Tibial nerve (tissue), 4 donors: ENCODE data around the gene LCT. TPM values are rescaled to one million over a fixed set of nuclear protein-coding genes. Genes with fewer than 3 reads are reported as not detected.

Experiments used
- DNase-seq, 2 donors: peaks; one replicate each; pipeline ENCODE4 v3.0.0-alpha.2; 2019; ENCODE audit warnings: low spot score in 2 of 2
- H3K27ac ChIP-seq, 4 donors: fragments of 200-600 bp; sonication (generic) in 3 of 4; one replicate each; pipeline ENCODE4 v1.5.1; 2017 to 2019; ENCODE audit warnings: mild to moderate bottlenecking in 1 of 4
- H3K27me3 ChIP-seq, 2 donors: fragments of 200-600 bp; sonication (generic) in 1 of 2; one replicate each; pipeline versions ENCODE4 v1.5.1 to v1.6.0; 2017 to 2019
- H3K36me3 ChIP-seq, 3 donors: fragments of 200-600 bp; sonication (generic); one replicate each; pipeline ENCODE4 v1.5.1; 2018 to 2019
- H3K4me1 ChIP-seq, 4 donors: fragments of 200-600 bp; sonication (generic) in 3 of 4; one replicate each; pipeline ENCODE4 v1.5.1; 2017 to 2019
- H3K4me3 ChIP-seq, 4 donors: fragments of 200-600 bp; sonication (generic) in 3 of 4; one replicate each; pipeline ENCODE4 v1.5.1; 2017 to 2019; ENCODE audit warnings: mild to moderate bottlenecking in 1 of 4, moderate library complexity in 1 of 4
- H3K9me3 ChIP-seq, 4 donors: fragments of 200-600 bp; sonication (generic) in 3 of 4; one replicate each; pipeline ENCODE4 v1.5.1; 2017 to 2019
- CTCF ChIP-seq, 5 experiments: fragments of 200-600 bp in 3 of 5; fragments of 450-650 bp in 2 of 5; sonication (generic) in 3 of 5; IDR thresholded peaks; one replicate each; pipeline ENCODE4 v1.5.1; 2016 to 2019; ENCODE audit warnings: antibody characterized with exemption in 5 of 5, mild to moderate bottlenecking in 3 of 5, moderate library complexity in 2 of 5
- EP300 ChIP-seq, 2 donors: sonication (generic); formaldehyde crosslinking; IDR thresholded peaks; one replicate each; pipeline ENCODE4 v1.6.1; 2017; ENCODE audit warnings: antibody characterized with exemption in 2 of 2, mild to moderate bottlenecking in 1 of 2
- POLR2A ChIP-seq, 2 donors: fragments of 450-650 bp; IDR thresholded peaks; one replicate each; pipeline ENCODE4 v1.6.1; 2017; ENCODE audit warnings: antibody characterized with exemption in 2 of 2, mild to moderate bottlenecking in 2 of 2, moderate library complexity in 2 of 2
- WGBS, 2 donors: methylation state at CpG; one replicate each; pipeline ENCODE4 v1.1.5; 2018; 5-methylcytosine and 5-hydroxymethylcytosine counted together
- total RNA-seq, 4 donors: library from RNA; depleted of rRNA; stranded (reverse); fragments of >200 nt; gene quantifications; one replicate each; pipeline ENCODE4 v1.1.0, GENCODE V29; 2016

LCT gene
- total RNA-seq, 4 donors from 2014 or later = under 0.01 TPM; not detected in 3

GRCh38 chr2:135782231-135782630 lies 54.8 kb downstream of the LCT start:
- 87 to 90% methylated on average over 2 of the region's 2 CpGs for WGBS, 2 donors
- Histone ChIP-seq H3K4me3 (no peak overlapping the region), H3K9me3 (peaks cover 0 to 5% (median 0%) of the 10 kb centered on the region in 4 donors), H3K4me1 (no peaks in the 10 kb centered on the region), H3K27ac (no peak overlapping the region), H3K36me3 (peaks cover 3 to 93% (median 9%) of the 10 kb centered on the region in 3 donors), H3K27me3 (no peaks in the 10 kb centered on the region)
- DNase-seq = no peak
- TF ChIP-seq EP300 (IDR thresholded peaks at IDR 0.05) (no peak), POLR2A (IDR thresholded peaks at IDR 0.05) (no peak), CTCF (IDR thresholded peaks at IDR 0.05) (no peak)

GRCh38 chr2:135776367-135776766 lies 60.6 kb downstream of the LCT start:
- WGBS, 2 donors = 93 to 96% methylated on average over 7 of the region's 7 CpGs
- no peak for DNase-seq

GRCh38 chr2:135775420-135775819 lies 61.6 kb downstream of the LCT start:
- no peak for DNase-seq
- H3K4me3 ChIP-seq = no peak overlapping the region
- WGBS, 2 donors = 46% methylated on average over 2 of the region's 2 CpGs
- no peak overlapping the region for H3K27ac ChIP-seq
- TF ChIP-seq POLR2A (IDR thresholded peaks at IDR 0.05) (no peak), CTCF (IDR thresholded peaks at IDR 0.05) (no peak), EP300 (IDR thresholded peaks at IDR 0.05) (no peak)
- H3K36me3 ChIP-seq = peaks cover 23 to 95% (median 26%) of the 10 kb centered on the region in 3 donors
- H3K9me3 ChIP-seq = no peaks in the 10 kb centered on the region
- H3K4me1 ChIP-seq = no peaks in the 10 kb centered on the region
- H3K27me3 ChIP-seq = no peaks in the 10 kb centered on the region

More at GRCh38 chr2:135776367-135776766, 60.6 kb downstream of the LCT start:
- H3K27me3 ChIP-seq = no peaks in the 10 kb centered on the region
- no peaks in the 10 kb centered on the region for H3K4me1 ChIP-seq
- H3K4me3 ChIP-seq = no peak overlapping the region
- peaks cover 19 to 95% (median 25%) of the 10 kb centered on the region in 3 donors for H3K36me3 ChIP-seq
- no peaks in the 10 kb centered on the region for H3K9me3 ChIP-seq
- H3K27ac ChIP-seq = no peak overlapping the region
- no peak for TF ChIP-seq EP300 (IDR thresholded peaks at IDR 0.05)
- no peak for TF ChIP-seq POLR2A (IDR thresholded peaks at IDR 0.05)
- no peak for TF ChIP-seq CTCF (IDR thresholded peaks at IDR 0.05)

- DNase-seq = no peak
- Histone ChIP-seq H3K4me1 (no peaks in the 10 kb centered on the region), H3K27me3 (no peaks in the 10 kb centered on the region), H3K36me3 (peaks cover 20 to 94% (median 23%) of the 10 kb centered on the region in 3 donors), H3K4me3 (no peak overlapping the region), H3K9me3 (no peaks in the 10 kb centered on the region), H3K27ac (no peak overlapping the region)
- TF ChIP-seq EP300 (IDR thresholded peaks at IDR 0.05) = no peak
- no peak for TF ChIP-seq POLR2A (IDR thresholded peaks at IDR 0.05)
- TF ChIP-seq CTCF (IDR thresholded peaks at IDR 0.05) = no peak
Observed at GRCh38 chr2:135773917-135774316, 63.1 kb downstream of the LCT start.

- 95 to 96% methylated on average over 2 of the region's 2 CpGs for WGBS, 2 donors
- Histone ChIP-seq H3K27me3 (no peaks in the 10 kb centered on the region), H3K4me1 (no peaks in the 10 kb centered on the region), H3K4me3 (no peak overlapping the region), H3K9me3 (no peaks in the 10 kb centered on the region), H3K36me3 (peaks cover 19 to 95% (median 20%) of the 10 kb centered on the region in 3 donors), H3K27ac (no peak overlapping the region)
- TF ChIP-seq CTCF (IDR thresholded peaks at IDR 0.05) = no peak
- TF ChIP-seq EP300 (IDR thresholded peaks at IDR 0.05) = no peak
- DNase-seq = no peak
Observed at GRCh38 chr2:135773319-135773718, 63.7 kb downstream of the LCT start.
